ENCODE data around the gene GALNT18. TPM values are rescaled to one million over a fixed set of nuclear protein-coding genes. Genes with fewer than 3 reads are reported as not detected.

Gene GALNT18
- total and polyA plus RNA-seq, 2 donors (not counting 3 experiments of a cell fraction or from before 2014, with no cell fraction given): 0.17 to 0.18 TPM

DNA sequence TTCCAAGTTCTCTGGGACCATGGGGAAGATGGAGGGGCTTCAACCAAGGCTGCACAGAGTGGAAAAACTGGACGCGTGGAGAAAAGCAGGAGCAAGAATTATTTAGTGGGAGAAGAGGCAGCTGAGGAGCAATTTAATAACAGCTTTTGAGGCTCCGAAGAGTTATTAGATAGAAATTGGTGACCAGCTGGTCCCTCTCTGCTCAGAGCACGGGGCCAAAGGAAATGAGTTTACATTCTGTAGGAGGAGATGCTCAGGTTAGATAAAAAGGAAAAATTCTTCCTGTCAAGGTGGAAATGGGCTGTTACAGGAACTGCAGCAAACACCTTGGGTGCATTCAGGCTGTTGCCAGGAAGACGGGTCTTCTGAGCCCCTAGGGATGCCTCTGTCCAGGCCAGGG is 47.0 kb upstream of the GALNT18 start:
- CTCF ChIA-PET: no interaction called here

DNA sequence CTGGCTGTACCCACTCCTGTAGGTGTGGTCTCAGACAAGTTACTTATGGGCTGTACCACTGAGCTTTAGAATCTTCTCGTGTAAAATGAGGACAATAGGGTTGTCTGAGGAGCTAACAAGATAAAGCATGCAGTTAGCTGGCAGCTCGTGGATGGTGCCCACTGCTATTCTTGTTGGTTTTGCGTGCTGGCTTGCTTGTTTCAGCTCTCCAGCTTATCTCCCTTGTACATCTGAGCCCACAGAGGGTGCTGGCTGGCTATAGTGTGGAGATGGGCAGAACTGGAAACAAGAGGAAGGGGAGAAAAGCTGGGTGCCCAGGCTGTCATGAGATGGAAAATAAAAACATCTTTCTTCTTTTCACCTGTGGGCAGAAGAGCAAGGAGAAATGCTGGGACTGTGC is 46.5 kb upstream of the GALNT18 start:
- Histone ChIP-seq H4K20me1 (replicated peaks; ENCODE audit: control insufficient read depth, extremely low read depth, insufficient read depth, low read length) (no peaks in the 10 kb centered on the region), H2AFZ (ENCODE audit: low read depth, low read length) (no peak overlapping the region), H3K4me2 (ENCODE audit: insufficient read depth, low read length) (no peak overlapping the region), H3K4me1 (ENCODE audit: control insufficient read depth, extremely low read depth, insufficient read depth, low read length) (no peaks in the 10 kb centered on the region), H3K9me3 (replicated peaks; ENCODE audit: control insufficient read depth, insufficient read depth, low read length) (no peaks in the 10 kb centered on the region), H3K4me3 (replicated peaks in 1 of 3; ENCODE audit: insufficient read depth in 1 of 3, low read depth in 1 of 3, low read length in 3 of 3) (no peak overlapping the region), H3K79me2 (ENCODE audit: control insufficient read depth, insufficient read depth, low read length) (no peaks in the 10 kb centered on the region), H3K27ac (ENCODE audit: insufficient read depth, low read depth, low read length) (no peak overlapping the region), H3K36me3 (ENCODE audit: control insufficient read depth in 2 of 2, extremely low read depth in 1 of 2, insufficient read depth in 2 of 2, low read length in 2 of 2) (no peaks in the 10 kb centered on the region), H3K9me1 (replicated peaks; ENCODE audit: control insufficient read depth, extremely low read depth, insufficient read depth, low read length) (no peaks in the 10 kb centered on the region), H3K9ac (replicated peaks; ENCODE audit: extremely low read depth, insufficient read depth, low read length) (no peak overlapping the region), H3K27me3 (ENCODE audit: control insufficient read depth in 2 of 2, insufficient read depth in 2 of 2, low read length in 2 of 2) (peaks cover 0 to 2% of the 10 kb centered on the region in 2 experiments)
- FAIRE-seq: no peak
- dilution Hi-C loops (cut with MboI; ENCODE audit: extremely low pct_ligation_motif_present, low sequenced_read_pairs): no loop called here
- no peak for TF ChIP-seq GATA2 (IDR thresholded peaks at IDR 0.05; ENCODE audit: insufficient read depth, insufficient read length, low read depth, low read length)
- no peak for TF ChIP-seq EZH2 (IDR thresholded peaks at IDR 0.05; ENCODE audit: borderline replicate concordance, low read depth, low read length, severe bottlenecking)
- TF ChIP-seq POLR2A (IDR thresholded peaks at IDR 0.05; ENCODE audit: low read depth, low read length): no peak
- TF ChIP-seq POLR2AphosphoS5 (IDR thresholded peaks at IDR 0.05; ENCODE audit: insufficient read depth, low read depth, low read length): no peak
- ChIA-PET POLR2A (no interaction called here), CTCF (no interaction called here)
- intact Hi-C loops (cut with micrococcal nuclease): no loop called here
- BruUV-seq (replicated peaks): no TSS peak
- DNase-seq (ENCODE audit: low read depth, low spot score): no peak

More for the DNA sequence above, 47.0 kb upstream of the GALNT18 start:
- H3K4me2 ChIP-seq (ENCODE audit: insufficient read depth, low read length): no peak overlapping the region
- H2AFZ ChIP-seq (ENCODE audit: low read depth, low read length): no peak overlapping the region
- no peak for FAIRE-seq
- POLR2A ChIA-PET: no interaction called here
- BruUV-seq (replicated peaks): no TSS peak
- H3K27me3 ChIP-seq (ENCODE audit: control insufficient read depth in 2 of 2, insufficient read depth in 2 of 2, low read length in 2 of 2): peaks cover 0 to 2% of the 10 kb centered on the region in 2 experiments
- H3K4me3 ChIP-seq (replicated peaks in 1 of 3; ENCODE audit: insufficient read depth in 1 of 3, low read depth in 1 of 3, low read length in 3 of 3): no peak overlapping the region
- H3K4me1 ChIP-seq (ENCODE audit: control insufficient read depth, extremely low read depth, insufficient read depth, low read length): no peaks in the 10 kb centered on the region
- no peaks in the 10 kb centered on the region for H4K20me1 ChIP-seq (replicated peaks; ENCODE audit: control insufficient read depth, extremely low read depth, insufficient read depth, low read length)
- no peaks in the 10 kb centered on the region for H3K9me3 ChIP-seq (replicated peaks; ENCODE audit: control insufficient read depth, insufficient read depth, low read length)
- no peak overlapping the region for H3K9ac ChIP-seq (replicated peaks; ENCODE audit: extremely low read depth, insufficient read depth, low read length)
- H3K9me1 ChIP-seq (replicated peaks; ENCODE audit: control insufficient read depth, extremely low read depth, insufficient read depth, low read length): no peaks in the 10 kb centered on the region
- DNase-seq (ENCODE audit: low read depth, low spot score): no peak
- no peak overlapping the region for H3K27ac ChIP-seq (ENCODE audit: insufficient read depth, low read depth, low read length)
- H3K36me3 ChIP-seq (ENCODE audit: control insufficient read depth in 2 of 2, extremely low read depth in 1 of 2, insufficient read depth in 2 of 2, low read length in 2 of 2): no peaks in the 10 kb centered on the region
- H3K79me2 ChIP-seq (ENCODE audit: control insufficient read depth, insufficient read depth, low read length): no peaks in the 10 kb centered on the region
- dilution Hi-C loops (cut with MboI; ENCODE audit: extremely low pct_ligation_motif_present, low sequenced_read_pairs): no loop called here
- no peak for TF ChIP-seq EZH2 (IDR thresholded peaks at IDR 0.05; ENCODE audit: borderline replicate concordance, low read depth, low read length, severe bottlenecking)
- TF ChIP-seq, protein P1, sequence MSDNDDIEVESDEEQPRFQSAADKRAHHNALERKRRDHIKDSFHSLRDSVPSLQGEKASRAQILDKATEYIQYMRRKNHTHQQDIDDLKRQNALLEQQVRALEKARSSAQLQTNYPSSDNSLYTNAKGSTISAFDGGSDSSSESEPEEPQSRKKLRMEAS (IDR thresholded peaks at IDR 0.05; ENCODE audit: insufficient read depth, insufficient read length): no peak
- TF ChIP-seq POLR2A (IDR thresholded peaks at IDR 0.05; ENCODE audit: low read depth, low read length): no peak
- no peak for TF ChIP-seq GATA2 (IDR thresholded peaks at IDR 0.05; ENCODE audit: insufficient read depth, insufficient read length, low read depth, low read length)
- TF ChIP-seq, protein P2, sequence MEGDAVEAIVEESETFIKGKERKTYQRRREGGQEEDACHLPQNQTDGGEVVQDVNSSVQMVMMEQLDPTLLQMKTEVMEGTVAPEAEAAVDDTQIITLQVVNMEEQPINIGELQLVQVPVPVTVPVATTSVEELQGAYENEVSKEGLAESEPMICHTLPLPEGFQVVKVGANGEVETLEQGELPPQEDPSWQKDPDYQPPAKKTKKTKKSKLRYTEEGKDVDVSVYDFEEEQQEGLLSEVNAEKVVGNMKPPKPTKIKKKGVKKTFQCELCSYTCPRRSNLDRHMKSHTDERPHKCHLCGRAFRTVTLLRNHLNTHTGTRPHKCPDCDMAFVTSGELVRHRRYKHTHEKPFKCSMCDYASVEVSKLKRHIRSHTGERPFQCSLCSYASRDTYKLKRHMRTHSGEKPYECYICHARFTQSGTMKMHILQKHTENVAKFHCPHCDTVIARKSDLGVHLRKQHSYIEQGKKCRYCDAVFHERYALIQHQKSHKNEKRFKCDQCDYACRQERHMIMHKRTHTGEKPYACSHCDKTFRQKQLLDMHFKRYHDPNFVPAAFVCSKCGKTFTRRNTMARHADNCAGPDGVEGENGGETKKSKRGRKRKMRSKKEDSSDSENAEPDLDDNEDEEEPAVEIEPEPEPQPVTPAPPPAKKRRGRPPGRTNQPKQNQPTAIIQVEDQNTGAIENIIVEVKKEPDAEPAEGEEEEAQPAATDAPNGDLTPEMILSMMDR (IDR thresholded peaks at IDR 0.05; ENCODE audit: extremely low read depth in 1 of 2, insufficient read depth in 1 of 2, low read depth in 1 of 2, low read length in 2 of 2): no peak
- intact Hi-C loops (cut with micrococcal nuclease): no loop called here

Data from endothelial cell of umbilical vein (primary cell).